Colonic mucosa (tissue), 4 donors: ENCODE results near the gene PROM2. TPM values are rescaled to one million over a fixed set of nuclear protein-coding genes. Genes with fewer than 3 reads are reported as not detected.

Experiments
- DNase-seq: peaks from one replicate; pipeline ENCODE4 v3.0.0-alpha.2; 2020
- H3K27ac ChIP-seq: fragments of 200-600 bp; one replicate; pipeline ENCODE4 v1.8.0; 2021
- H3K27me3 ChIP-seq: fragments of 200-600 bp; one replicate; pipeline ENCODE4 v1.8.0; 2021
- H3K36me3 ChIP-seq: fragments of 200-600 bp; one replicate; pipeline ENCODE4 v1.8.0; 2021
- H3K4me1 ChIP-seq: fragments of 200-600 bp; one replicate; pipeline ENCODE4 v1.8.0; 2021; ENCODE audit warnings: mild to moderate bottlenecking
- H3K4me3 ChIP-seq: fragments of 200-600 bp; one replicate; pipeline ENCODE4 v1.8.0; 2021
- H3K9ac ChIP-seq, 2 donors: one replicate each; pipeline ENCODE4 v1.7.0; 2013; ENCODE audit warnings: control low read depth in 2 of 2, low read depth in 2 of 2, low read length in 2 of 2
- H3K9me3 ChIP-seq: fragments of 200-600 bp; one replicate; pipeline ENCODE4 v1.8.0; 2021
- CTCF ChIP-seq: fragments of 200-600 bp; IDR thresholded peaks from one replicate; pipeline ENCODE4 v1.8.0; 2022; ENCODE audit warnings: antibody characterized with exemption, mild to moderate bottlenecking
- intact Hi-C: fragments of 100-400 bp; cut with DNase I; formaldehyde crosslinking; loops from one replicate; pipeline ENCODE4 v1.14.1; 2022
- total RNA-seq, 2 donors: library from RNA; stranded (reverse); fragmentation: NEBNext Ultra II Directional in 1 of 2; extraction: Animal tissue kit (Norgen Biotek cat#: 25700) in 1 of 2; gene quantifications; one replicate each; pipeline ENCODE4 v1.2.1, GENCODE V29; 2021
- donor health status: healthy.
- donor health status: DM: no; HTN: no; CAD: no.
- donor health status: DM: no; HTN: no; CAD: no.

Gene PROM2
- total RNA-seq, 2 donors from 2014 or later = 27.4 to 63.4 TPM

GRCh38 chr2:95270541-95271081 is 3.6 kb upstream of the PROM2 start:
- intact Hi-C loops = no loop called here
- peak; percentile 13 for DNase-seq

GRCh38 chr2:95271381-95271971 is 2.8 kb upstream of the PROM2 start:
- intact Hi-C loops = no loop called here
- DNase-seq = peak; percentile 16

More at GRCh38 chr2:95270541-95271081, 3.6 kb upstream of the PROM2 start:
- no peak overlapping the region for H3K4me3 ChIP-seq
- TF ChIP-seq CTCF = no peak
- H3K36me3 ChIP-seq = no peaks in the 10 kb centered on the region
- H3K4me1 ChIP-seq = peaks cover 4% of the 10 kb centered on the region
- H3K27me3 ChIP-seq = no peaks in the 10 kb centered on the region
- H3K9me3 ChIP-seq = no peaks in the 10 kb centered on the region
- H3K27ac ChIP-seq = no peak overlapping the region
- H3K9ac ChIP-seq = no peak overlapping the region

DNA sequence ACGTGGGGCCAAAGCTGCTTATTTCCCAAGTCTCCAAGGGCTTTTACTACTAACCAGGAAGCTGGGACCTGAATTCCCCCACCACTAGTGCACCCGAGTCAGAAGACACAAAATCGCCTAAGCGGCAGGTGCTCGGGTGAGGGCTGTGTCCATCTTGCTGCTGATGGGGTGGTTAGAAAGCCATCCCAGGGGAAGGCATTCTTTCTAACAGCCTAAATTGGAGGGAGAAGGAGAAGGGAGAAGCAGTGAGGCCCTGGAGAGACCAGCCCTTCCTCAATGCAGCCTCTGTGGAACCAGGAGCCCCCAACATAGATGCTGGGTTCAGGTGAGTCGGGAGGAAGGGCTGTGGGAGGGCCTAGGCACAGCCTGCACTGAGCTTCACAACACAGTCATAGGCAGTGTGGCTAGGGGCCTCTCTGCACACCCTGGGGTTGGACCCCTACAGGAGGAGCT is 1.9 kb upstream of the PROM2 start:
- intact Hi-C loops = no loop called here
- Histone ChIP-seq H3K9me3 (no peaks in the 10 kb centered on the region), H3K27ac (no peak overlapping the region), H3K4me1 (peaks cover 4% of the 10 kb centered on the region), H3K9ac (no peak overlapping the region), H3K27me3 (no peaks in the 10 kb centered on the region), H3K4me3 (no peak overlapping the region), H3K36me3 (no peaks in the 10 kb centered on the region)
- no peak for TF ChIP-seq CTCF
- DNase-seq = peak; percentile 10

More at GRCh38 chr2:95271381-95271971, 2.8 kb upstream of the PROM2 start:
- no peak for TF ChIP-seq CTCF
- H3K9ac ChIP-seq = no peak overlapping the region
- H3K27ac ChIP-seq = no peak overlapping the region
- no peaks in the 10 kb centered on the region for H3K27me3 ChIP-seq
- no peak overlapping the region for H3K4me3 ChIP-seq
- peaks cover 4% of the 10 kb centered on the region for H3K4me1 ChIP-seq
- H3K9me3 ChIP-seq = no peaks in the 10 kb centered on the region
- no peaks in the 10 kb centered on the region for H3K36me3 ChIP-seq

DNA sequence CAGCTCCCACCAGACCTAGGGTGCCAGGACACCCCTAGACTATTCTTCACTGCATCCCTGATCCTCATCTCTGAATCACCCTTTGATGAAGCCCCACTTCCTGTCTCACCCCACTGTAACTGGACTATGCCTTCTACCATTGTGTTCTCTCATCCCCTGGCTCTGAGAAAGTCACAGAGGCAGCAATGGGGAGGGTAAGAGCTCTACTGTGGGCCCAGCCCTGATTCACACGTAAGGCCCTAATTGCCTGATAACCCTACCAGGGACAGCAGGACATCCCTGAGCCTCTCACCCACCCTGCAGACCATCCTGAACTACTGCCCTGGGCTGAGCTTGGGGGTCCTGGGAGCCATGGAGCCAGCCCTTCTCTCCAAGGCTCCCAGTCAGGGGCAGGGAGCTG is 1.5 kb upstream of the PROM2 start:
- TF ChIP-seq CTCF = no peak
- no peak overlapping the region for H3K9ac ChIP-seq
- no peak overlapping the region for H3K4me3 ChIP-seq
- intact Hi-C loops = no loop called here
- no peaks in the 10 kb centered on the region for H3K9me3 ChIP-seq
- H3K4me1 ChIP-seq = peaks cover 4% of the 10 kb centered on the region
- DNase-seq = peak; percentile 8
- no peaks in the 10 kb centered on the region for H3K36me3 ChIP-seq
- H3K27me3 ChIP-seq = no peaks in the 10 kb centered on the region
- H3K27ac ChIP-seq = no peak overlapping the region

GRCh38 chr2:95273566-95274290 is 521 bp upstream of the PROM2 start:
- Histone ChIP-seq H3K36me3 (no peaks in the 10 kb centered on the region), H3K4me3 (no peak overlapping the region), H3K27me3 (no peaks in the 10 kb centered on the region), H3K27ac (no peak overlapping the region), H3K9me3 (no peaks in the 10 kb centered on the region), H3K9ac (peak overlapping the region in 1 of 2 donors; percentile 90), H3K4me1 (peaks cover 4% of the 10 kb centered on the region)
- no peak for DNase-seq
- intact Hi-C loops = no loop called here
- TF ChIP-seq CTCF = no peak
